Measurements from ENCODE around the gene MAGEA8. TPM values are rescaled to one million over a fixed set of nuclear protein-coding genes. Genes with fewer than 3 reads are reported as not detected.

The MAGEA8 gene
- total RNA-seq, 1 experiment from 2014 or later: not detected

GRCh38 chrX:149908308-149908707 lies 27.3 kb downstream of the MAGEA8 start:
- Histone ChIP-seq H3K4me1 (ENCODE audit: insufficient read depth, low read length) (no peaks in the 10 kb centered on the region; the same call in 1 of the 2 replicates), H3K23ac (ENCODE audit: insufficient read length, low read depth, low read length) (no peak overlapping the region), H4K91ac (ENCODE audit: insufficient read length, low read depth, low read length) (no peak overlapping the region), H3K23me2 (ENCODE audit: insufficient read length, low read depth, low read length, poor library complexity, severe bottlenecking) (no peaks in the 10 kb centered on the region), H2AFZ (ENCODE audit: low read length) (no peak overlapping the region), H3K79me1 (ENCODE audit: insufficient read depth, low read depth, low read length, poor library complexity, severe bottlenecking) (no peaks in the 10 kb centered on the region), H4K8ac (replicated peaks; ENCODE audit: insufficient read length, low read depth, low read length) (no peak overlapping the region), H2BK20ac (ENCODE audit: low read depth, low read length, poor library complexity, severe bottlenecking) (no peak overlapping the region), H3K27me3 (ENCODE audit: insufficient read depth, low read length) (no peaks in the 10 kb centered on the region), H3K4me2 (ENCODE audit: insufficient read depth, insufficient read length, low read length) (no peak overlapping the region), H3K56ac (ENCODE audit: insufficient read length, low read depth, low read length) (no peak overlapping the region), H2AK5ac (ENCODE audit: insufficient read length, low read length) (no peak overlapping the region), H3K9me3 (ENCODE audit: control insufficient read depth, low read depth, low read length) (peaks cover 27% of the 10 kb centered on the region), H2BK15ac (ENCODE audit: low read depth, low read length) (no peak overlapping the region), H3K27ac (ENCODE audit: insufficient read length, low read depth, low read length) (no peak overlapping the region), H3T11ph (ENCODE audit: low read length) (no peak overlapping the region), H2BK12ac (ENCODE audit: insufficient read length, low read depth, low read length) (no peak overlapping the region), H3K18ac (ENCODE audit: insufficient read length, low read depth, low read length) (no peak overlapping the region), H4K5ac (ENCODE audit: insufficient read length, low read depth, low read length) (no peak overlapping the region), H2BK120ac (ENCODE audit: low read depth, low read length, poor library complexity, severe bottlenecking) (no peak overlapping the region), H4K20me1 (ENCODE audit: control insufficient read depth, insufficient read depth, insufficient read length) (no peaks in the 10 kb centered on the region), H3K4ac (ENCODE audit: low read depth, low read length) (no peak overlapping the region), H2BK5ac (ENCODE audit: insufficient read length, low read length) (no peak overlapping the region), H3K79me2 (ENCODE audit: insufficient read depth, low read length) (no peaks in the 10 kb centered on the region), H3K9ac (ENCODE audit: extremely low read depth, insufficient read length, low read length) (no peak overlapping the region), H3K14ac (ENCODE audit: insufficient read depth, low read length) (no peak overlapping the region)
- WGBS (ENCODE audit: extremely low coverage, insufficient read length, low lambda C conversion rate): no CpG with 5 or more reads among the region's 3 CpGs
- Mint-ChIP-seq H3K27ac (no peak overlapping the region), H3K9me3 (peaks cover 43 to 59% of the 10 kb centered on the region in 2 experiments), H3K4me1 (peaks cover 8% of the 10 kb centered on the region in 2 experiments), H3K4me3 (no peak overlapping the region), H3K36me3 (ENCODE audit: insufficient read depth in 1 of 3, low read depth in 3 of 3) (peaks cover 0 to 4% (median 1%) of the 10 kb centered on the region in 3 experiments; a peak in 1 of 7 replicates), H3K27me3 (ENCODE audit: low read depth) (peaks cover 1% of the 10 kb centered on the region; the same call in 1 of the 2 replicates)
- TF ChIP-seq CTCF (conservative IDR thresholded peaks at IDR 0.05): no peak
- DNase-seq: no peak
